ENCODE measurements around the gene IFNE. TPM values are rescaled to one million over a fixed set of nuclear protein-coding genes. Genes with fewer than 3 reads are reported as not detected.

Gene IFNE
- 0.05 and 0.17 TPM in 2 replicates for total RNA-seq

DNA sequence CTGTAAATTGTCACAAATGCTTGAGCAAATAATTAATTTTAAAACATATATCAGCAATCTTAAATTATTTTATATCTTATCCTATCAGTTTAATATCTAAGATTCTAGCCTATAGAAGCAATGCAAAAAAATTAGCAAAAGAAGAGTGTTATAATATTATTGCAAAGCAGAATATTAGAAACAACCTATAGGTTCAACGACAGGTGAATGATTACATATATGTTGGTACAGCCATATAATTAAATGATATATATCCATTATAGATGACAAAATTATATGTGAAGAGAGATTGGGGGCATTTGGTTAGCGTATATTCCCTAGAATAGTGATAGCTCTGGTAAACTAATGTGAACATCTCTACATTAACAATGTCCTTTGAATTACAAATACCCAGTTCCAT lies at the start of gene IFNE:
Gene IFNE (minus strand): TSS at position 101 of the 400 bp plus-strand sequence. CDS start 619 bp downstream, outside the sequence.
- no peak for DNase-seq

DNA sequence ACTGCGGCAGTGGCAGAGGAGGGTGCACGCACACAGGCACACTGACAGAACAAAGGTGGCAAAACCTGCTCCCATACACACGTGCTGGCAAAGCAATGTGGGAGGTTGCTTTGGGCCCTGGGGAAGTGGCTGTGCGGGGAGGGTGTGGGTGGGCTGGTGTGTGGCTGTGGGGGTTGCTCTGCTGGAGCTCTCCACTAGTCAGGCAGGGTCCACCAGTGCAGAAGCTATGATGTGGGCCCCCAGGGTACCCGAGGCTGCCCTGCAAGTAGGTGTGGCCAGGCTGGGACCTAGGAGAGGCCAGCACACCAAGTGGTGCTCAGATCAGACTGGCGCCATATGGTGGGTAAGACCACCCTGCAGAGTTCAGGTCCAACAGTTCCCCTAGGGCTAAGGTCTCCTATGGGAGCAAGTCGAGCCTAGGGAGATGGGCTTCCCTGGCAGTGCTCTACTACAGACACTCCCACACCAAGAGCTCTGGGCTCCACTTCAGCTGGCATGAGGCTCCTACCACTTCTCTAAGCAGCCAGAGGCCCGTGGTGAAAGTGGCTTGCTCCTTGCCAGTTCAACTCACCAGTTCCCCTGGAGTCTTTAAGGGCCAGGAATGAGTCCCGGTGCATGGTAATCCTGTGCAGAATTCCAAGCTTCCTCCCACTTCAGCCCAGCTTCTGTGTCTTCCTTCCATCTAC lies 46.2 kb upstream of the IFNE start:
- DNase-seq = no peak

DNA sequence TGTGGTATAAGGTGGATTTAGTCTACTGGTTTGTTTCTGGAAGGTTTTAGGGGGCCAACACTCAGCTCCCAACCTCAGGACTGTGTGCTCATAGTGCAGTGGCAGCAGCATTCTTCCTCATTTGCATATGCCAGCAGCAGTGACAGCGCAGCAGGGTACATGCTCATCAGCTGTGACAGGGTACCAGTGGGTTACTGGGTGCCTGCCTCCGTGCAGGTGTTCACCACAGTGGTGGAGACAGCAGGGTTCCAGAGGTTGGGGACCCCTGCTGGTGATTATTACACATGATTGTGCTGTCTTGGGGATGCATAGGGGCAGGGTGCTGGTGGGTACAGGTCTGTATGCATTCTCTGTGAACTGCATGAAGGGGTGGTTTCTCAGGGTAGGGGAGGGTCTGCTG lies 45.5 kb upstream of the IFNE start:
- no peak for DNase-seq

DNA sequence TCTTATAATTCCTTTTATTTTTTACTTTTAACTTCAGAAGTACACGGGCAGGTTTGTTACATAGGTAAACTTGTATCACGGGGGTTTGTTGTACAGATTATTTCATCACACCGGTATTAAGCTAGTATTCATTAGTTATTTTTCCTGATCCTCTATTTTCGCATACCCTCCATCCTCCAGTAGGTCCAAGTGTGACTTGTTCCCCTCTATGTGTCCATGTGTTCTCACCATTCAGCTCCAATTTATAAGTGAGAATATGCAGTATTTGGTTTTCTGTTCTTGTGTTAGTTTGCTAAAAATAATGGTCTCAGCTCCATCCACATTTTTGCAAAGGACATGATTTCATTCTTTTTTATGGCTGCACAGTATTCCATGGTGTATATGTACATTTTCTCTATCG lies 43.1 kb upstream of the IFNE start:
- no peak for DNase-seq

- no peak for DNase-seq
Observed at GRCh38 chr9:21524099-21524830, 42.2 kb upstream of the IFNE start.

DNA sequence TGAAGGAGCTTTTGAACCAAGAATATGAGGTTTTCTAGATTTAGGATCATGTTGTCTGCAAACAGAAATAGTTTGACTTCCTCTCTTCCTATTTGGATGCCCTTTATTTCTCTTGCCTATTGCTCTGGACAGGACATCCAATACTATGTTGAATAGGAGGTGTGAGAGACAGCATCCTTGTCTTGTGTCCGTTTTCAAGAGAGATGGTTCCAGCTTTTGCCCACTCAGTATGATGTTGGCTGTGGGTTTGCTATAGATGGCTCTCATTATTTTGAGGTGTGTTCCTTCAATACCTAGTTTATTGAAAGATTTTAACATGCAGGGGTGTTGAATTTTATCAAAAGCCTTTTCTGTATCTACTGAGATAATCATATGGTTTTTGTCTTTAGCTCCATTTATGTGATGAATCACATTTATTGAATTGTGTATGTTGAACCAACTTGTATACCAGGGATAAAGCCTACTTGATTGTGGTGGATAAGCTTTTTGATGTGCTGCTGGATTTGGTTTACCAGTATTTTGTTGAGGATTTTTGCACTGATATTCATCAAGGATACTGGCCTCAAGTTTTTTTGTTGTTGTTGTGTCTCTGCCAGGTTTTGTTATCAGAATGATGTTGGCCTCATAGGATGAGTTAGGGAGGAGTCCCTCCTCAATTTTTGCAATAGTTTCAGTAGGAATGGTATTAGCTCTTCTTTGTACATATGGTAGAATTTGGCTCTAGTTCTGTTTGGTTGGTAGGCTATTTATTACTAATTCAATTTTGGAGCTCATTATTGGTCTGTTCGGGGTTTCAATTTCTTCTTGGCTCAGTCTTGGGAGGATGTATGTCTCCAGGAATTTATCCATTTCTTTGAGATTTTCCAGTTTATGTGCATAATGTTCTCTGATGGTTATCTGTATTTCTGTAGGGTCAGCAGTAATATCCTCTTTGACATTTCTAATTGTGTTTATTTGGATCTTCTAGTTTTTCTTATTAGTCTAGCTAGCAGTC lies 41.2 kb upstream of the IFNE start:
- no peak for DNase-seq

GRCh38 chr9:21522348-21522747 lies 40.2 kb upstream of the IFNE start:
- no peak for DNase-seq

DNA sequence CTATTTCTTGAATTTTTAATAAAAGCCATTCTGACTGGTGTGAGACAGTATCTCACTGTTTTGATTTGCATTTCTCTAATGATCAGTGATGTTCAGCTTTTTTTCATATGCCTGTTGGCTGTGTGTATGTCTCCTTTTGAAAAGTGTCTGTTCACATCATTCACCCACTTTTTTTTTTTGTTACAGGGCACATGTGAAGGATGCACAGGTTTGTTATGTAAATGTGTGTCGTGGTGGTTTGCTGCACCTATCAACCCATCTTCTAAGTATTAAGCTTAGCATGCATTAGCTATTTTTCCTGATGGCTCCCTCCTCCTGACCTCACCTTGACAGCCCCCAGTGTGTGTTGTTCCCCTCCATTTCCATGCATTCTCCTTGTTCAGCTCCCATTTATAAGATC lies 39.3 kb upstream of the IFNE start:
- no peak for DNase-seq

DNA sequence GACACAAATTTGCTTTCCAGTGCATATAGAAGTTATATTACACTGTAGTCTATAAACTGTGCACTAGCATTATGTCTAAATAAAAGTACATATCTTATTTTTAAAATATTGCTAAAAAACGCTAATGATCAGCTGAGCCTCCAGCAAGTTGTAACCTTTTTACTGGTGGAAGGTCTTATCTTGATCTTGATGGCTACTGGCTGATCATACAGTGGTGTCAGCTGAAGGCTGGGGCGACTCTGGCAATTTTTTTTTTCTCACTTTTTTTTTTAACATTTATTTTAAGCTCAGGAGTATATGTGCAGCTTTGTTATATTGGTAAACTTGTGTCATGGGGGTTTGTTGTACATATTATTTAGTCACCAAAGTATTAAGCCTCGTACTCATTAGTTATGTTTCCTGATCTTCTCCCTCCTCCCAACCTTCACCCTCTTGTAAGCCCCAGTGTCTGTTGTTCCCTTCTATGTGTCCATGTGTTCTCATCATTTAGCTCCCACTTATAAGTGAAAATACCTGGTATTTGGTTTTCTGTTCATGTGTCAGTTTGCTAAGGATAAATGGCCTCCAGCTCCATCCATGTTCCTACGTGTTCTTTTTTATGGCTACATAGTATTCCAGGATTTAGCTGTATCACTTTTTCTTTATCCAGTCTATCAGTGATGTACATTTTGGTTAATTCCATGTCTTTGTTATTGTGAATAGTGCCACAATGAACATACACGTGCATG lies 38.6 kb upstream of the IFNE start:
- DNase-seq = no peak

DNA sequence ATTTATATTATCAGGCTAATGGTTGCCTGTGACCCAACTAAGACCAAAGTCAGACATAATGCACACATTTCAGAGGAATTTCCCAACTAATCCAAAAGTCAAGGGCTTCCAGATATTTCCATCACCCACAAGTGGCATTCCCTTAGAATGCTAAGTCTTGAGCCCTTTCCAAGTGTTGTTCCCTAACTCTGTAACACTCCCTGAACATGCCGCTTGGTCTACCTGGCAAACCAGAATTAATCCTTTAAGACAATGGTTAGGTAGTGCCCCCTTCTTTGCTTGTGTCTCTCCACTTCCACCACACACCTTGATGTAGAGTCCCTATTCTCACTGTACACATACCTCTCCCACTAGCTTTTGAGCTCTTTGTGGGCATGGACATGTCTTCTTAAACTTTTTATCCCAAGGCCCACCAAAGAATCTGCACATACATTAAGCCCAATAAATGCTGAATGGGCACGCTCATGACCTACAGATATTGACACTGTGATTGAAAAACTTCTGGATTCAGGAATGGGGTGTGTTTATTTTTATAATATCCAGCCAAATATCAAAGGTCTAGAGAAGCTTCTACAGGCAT lies 37.8 kb upstream of the IFNE start:
- no peak for DNase-seq

GRCh38 chr9:21516796-21517195 lies 34.7 kb upstream of the IFNE start:
- DNase-seq = no peak

DNA sequence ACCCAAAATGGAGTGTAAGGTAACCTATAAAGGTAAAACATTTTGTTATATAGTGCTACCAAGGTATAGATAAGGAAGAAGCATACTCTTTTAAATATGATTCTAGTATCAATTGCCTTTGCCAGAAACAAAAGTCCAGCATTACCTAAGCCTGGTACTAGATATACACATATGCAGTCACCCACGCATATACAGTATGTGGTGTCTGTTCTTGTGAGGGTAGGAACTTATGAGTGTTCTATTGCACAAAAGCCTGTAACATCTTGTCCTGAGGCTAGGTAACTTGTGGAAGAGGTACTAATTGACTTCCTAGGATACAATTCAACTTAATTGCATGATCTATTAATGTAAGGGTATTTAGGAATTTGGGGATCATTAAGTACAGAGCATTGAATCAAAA lies 31.3 kb upstream of the IFNE start:
- DNase-seq = no peak

GRCh38 chr9:21510806-21511205 lies 28.7 kb upstream of the IFNE start:
- DNase-seq = no peak

GRCh38 chr9:21507483-21507790 lies 25.3 kb upstream of the IFNE start:
- no peak for DNase-seq

- DNase-seq = peak; percentile 83
Observed at GRCh38 chr9:21506626-21507482, 24.7 kb upstream of the IFNE start.

GRCh38 chr9:21505425-21506179 lies 23.5 kb upstream of the IFNE start:
- peak; percentile 20 for DNase-seq

GRCh38 chr9:21504894-21505293 lies 22.8 kb upstream of the IFNE start:
- no peak for DNase-seq

GRCh38 chr9:21504113-21504512 lies 22.0 kb upstream of the IFNE start:
- no peak for DNase-seq

GRCh38 chr9:21502586-21502985 lies 20.5 kb upstream of the IFNE start:
- no peak for DNase-seq

DNA sequence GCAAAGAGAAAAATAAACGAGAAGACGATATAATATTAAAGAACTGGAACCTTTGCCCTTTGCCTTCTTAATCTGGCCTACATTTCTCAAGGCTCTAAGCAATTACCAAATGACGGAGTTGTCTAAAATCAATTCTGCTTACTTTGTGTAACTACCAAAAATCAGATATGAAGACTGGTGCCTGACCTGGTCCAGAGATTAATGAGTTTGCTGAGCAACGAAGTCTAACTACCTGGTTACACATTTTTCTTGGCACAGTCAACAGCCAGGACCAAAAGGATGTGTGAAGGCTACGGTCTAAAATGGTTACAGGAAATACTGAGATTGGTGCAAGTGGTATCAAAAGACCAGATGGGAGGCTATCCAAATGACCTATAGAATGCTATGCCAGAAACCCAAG lies 17.8 kb upstream of the IFNE start:
- DNase-seq = no peak

DNA sequence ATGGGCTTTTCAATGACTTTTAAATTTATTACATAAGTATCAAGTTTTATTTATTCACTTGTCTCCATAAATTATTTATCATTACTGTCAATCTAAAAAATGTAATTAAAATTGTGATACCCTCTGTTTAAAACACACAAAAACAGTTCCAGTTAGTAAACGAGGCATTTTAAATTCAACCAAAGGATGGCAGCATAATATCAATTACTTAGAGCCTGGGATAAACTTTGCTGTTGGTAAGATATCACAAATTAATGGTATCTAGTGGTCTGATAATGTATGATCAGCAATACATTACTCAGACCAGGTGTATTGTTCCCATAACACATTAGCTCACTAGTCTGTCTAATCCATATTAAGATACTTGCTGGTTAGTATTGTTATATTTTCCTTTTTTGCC lies 9.6 kb upstream of the IFNE start:
- peak; percentile 26 for DNase-seq

Measured in dermis blood vessel endothelial cell (primary cell).